ENCODE results near the gene ZNF432. TPM values are rescaled to one million over a fixed set of nuclear protein-coding genes. Genes with fewer than 3 reads are reported as not detected.
"Not testable (repeated sequence)": the region's sequence is repeated elsewhere in the genome, so short reads cannot be mapped to it uniquely, and the experiment has no call there.

The ZNF432 gene
- polyA plus RNA-seq (2011; rRNA removed) (2.6 and 3.8 TPM in 2 replicates), polyA plus RNA-seq (2017; fragmentation: RNase III; extraction: RNeasy Plus Mini Kit Qiagen cat#74134 plus additional on column Dnase treatment) (2.0 to 3.3 TPM (median 2.4 TPM) in 3 replicates), polyA minus RNA-seq (2011; rRNA and poly(A)+ RNA removed) (4.8 and 5.2 TPM in 2 replicates)
- polyA plus RNA-seq (2012; cell fraction: cytosol; rRNA removed): 0.50 and 0.73 TPM in 2 replicates
- 1.5 and 3.2 TPM in 2 replicates for polyA plus RNA-seq (2012; cell fraction: nucleus; rRNA removed)

DNA sequence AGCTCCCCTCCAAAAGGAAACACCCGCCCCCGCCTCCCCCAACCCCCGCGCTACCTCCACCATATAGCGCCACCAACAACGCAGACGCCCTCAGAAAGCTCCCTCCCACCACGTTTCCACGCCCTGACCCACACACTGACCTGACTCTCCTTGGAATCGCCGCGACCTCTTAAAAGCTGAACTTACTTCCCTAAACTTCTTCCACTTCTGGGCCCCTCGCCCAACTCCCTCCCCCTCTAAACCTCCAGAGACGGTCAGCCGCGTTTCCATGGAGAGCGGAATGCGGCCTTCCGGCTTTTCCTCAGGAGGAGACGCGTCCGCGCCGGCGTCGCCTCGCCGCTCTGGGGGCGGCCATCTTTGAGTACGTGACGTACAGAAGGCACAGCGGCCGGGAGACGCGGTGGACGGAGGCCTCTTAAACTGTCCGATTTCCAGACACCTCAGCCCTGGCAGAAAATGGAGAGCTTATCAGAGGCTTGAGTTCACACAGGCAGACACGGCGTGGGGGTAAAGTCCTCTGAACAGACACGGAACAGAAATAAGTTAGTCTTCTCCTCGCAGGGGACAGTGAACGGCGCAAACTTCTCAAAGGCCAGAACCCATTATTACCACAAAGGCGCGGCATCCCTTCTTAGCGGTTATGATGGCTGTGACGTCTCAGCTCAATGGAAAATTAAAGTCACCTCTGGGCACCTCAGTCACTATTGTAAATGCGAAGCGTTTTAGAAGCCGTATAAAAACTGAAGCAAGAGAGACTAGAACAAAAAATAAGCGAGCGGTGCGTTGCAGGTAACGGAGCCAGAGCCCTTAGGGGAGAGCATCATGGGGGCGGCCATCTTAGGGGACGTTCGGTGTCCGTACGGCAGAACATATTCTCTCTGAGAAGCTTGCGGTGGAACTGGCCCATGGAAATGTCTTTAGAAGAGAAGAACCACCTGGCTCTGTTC is at the start of gene ZNF432:
Gene ZNF432, minus strand, starts transcription at position 284 of the 947 bp plus-strand sequence. CDS start 1,970 bp downstream, outside the sequence.
- ATAC-seq (peak; percentile 99 to 100), FAIRE-seq (no peak), DNase-seq (ENCODE audit: low read depth in 1 of 2, low spot score in 1 of 2) (peak; percentile 72 to 96)
- H3K4me1 ChIP-seq: no peaks in the 10 kb centered on the region
- TF ChIP-seq, protein P1, sequence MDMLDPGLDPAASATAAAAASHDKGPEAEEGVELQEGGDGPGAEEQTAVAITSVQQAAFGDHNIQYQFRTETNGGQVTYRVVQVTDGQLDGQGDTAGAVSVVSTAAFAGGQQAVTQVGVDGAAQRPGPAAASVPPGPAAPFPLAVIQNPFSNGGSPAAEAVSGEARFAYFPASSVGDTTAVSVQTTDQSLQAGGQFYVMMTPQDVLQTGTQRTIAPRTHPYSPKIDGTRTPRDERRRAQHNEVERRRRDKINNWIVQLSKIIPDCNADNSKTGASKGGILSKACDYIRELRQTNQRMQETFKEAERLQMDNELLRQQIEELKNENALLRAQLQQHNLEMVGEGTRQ (IDR thresholded peaks at IDR 0.05): peak; percentile 21; the same call in 1 of the 2 replicates
- TF ChIP-seq PHF8 (IDR thresholded peaks at IDR 0.05; ENCODE audit: borderline replicate concordance, low read depth): peak; percentile 48
- TF ChIP-seq POLR2A (IDR thresholded peaks at IDR 0.05; ENCODE audit: low read length): peak; percentile 40; the same call in 1 of the 2 replicates
- no peak for TF ChIP-seq ELK1 (IDR thresholded peaks at IDR 0.05; ENCODE audit: low read depth, low read length)
- TF ChIP-seq, protein P2, sequence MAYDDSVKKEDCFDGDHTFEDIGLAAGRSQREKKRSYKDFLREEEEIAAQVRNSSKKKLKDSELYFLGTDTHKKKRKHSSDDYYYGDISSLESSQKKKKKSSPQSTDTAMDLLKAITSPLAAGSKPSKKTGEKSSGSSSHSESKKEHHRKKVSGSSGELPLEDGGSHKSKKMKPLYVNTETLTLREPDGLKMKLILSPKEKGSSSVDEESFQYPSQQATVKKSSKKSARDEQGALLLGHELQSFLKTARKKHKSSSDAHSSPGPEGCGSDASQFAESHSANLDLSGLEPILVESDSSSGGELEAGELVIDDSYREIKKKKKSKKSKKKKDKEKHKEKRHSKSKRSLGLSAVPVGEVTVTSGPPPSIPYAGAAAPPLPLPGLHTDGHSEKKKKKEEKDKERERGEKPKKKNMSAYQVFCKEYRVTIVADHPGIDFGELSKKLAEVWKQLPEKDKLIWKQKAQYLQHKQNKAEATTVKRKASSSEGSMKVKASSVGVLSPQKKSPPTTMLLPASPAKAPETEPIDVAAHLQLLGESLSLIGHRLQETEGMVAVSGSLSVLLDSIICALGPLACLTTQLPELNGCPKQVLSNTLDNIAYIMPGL (CRISPR knock-in tag; IDR thresholded peaks at IDR 0.05; ENCODE audit: borderline replicate concordance): no peak
- TF ChIP-seq CHD4 (IDR thresholded peaks at IDR 0.05; ENCODE audit: borderline replicate concordance): no peak
- TF ChIP-seq SMC3 (IDR thresholded peaks at IDR 0.05): no peak
- no peak for TF ChIP-seq RAD21 (conservative IDR thresholded peaks at IDR 0.05 in 1 of 2, IDR thresholded peaks at IDR 0.05 in 1 of 2)
- TF ChIP-seq JUN (IDR thresholded peaks at IDR 0.05): peak in 1 of 2 experiments; percentile 53; a peak in 3 of 5 replicates
- no peak for TF ChIP-seq EP300 (IDR thresholded peaks at IDR 0.05)
- no peak for TF ChIP-seq CBX8 (IDR thresholded peaks at IDR 0.05)
- TF ChIP-seq, protein P3, sequence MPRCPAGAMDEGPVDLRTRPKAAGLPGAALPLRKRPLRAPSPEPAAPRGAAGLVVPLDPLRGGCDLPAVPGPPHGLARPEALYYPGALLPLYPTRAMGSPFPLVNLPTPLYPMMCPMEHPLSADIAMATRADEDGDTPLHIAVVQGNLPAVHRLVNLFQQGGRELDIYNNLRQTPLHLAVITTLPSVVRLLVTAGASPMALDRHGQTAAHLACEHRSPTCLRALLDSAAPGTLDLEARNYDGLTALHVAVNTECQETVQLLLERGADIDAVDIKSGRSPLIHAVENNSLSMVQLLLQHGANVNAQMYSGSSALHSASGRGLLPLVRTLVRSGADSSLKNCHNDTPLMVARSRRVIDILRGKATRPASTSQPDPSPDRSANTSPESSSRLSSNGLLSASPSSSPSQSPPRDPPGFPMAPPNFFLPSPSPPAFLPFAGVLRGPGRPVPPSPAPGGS (IDR thresholded peaks at IDR 0.05): no peak
- TF ChIP-seq HDAC2 (IDR thresholded peaks at IDR 0.05): no peak
- TF ChIP-seq KDM1A (IDR thresholded peaks at IDR 0.05; ENCODE audit: low read depth): no peak
- no peak for TF ChIP-seq EHF (CRISPR knock-in tag; IDR thresholded peaks at IDR 0.05)
- TF ChIP-seq, protein P4, sequence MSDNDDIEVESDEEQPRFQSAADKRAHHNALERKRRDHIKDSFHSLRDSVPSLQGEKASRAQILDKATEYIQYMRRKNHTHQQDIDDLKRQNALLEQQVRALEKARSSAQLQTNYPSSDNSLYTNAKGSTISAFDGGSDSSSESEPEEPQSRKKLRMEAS (IDR thresholded peaks at IDR 0.05): peak; percentile 77
- no peak for TF ChIP-seq NFE2L2 (conservative IDR thresholded peaks at IDR 0.05; ENCODE audit: low read length)
- TF ChIP-seq CEBPB (IDR thresholded peaks at IDR 0.05): no peak
- no peak for TF ChIP-seq NR3C1 (IDR thresholded peaks at IDR 0.05)
- CTCF ChIA-PET: interaction anchor here (0.6 to 1.2 kb wide), 3 partner anchors 20 to 1287 kb away, joined by 3 to 4 read pairs (median 3); partner anchors contain the start of gene ZNF614
- peaks cover 85% of the 10 kb centered on the region for H3K9me3 ChIP-seq
- H3K4me2 ChIP-seq: peak within 1 kb of the TSS; percentile 56
- WGBS (ENCODE audit: missing lambda C conversion rate): 3% methylated on average over 58 of the region's 60 CpGs
- H3K4me3 ChIP-seq: peak within 1 kb of the TSS; percentile 48
- POLR2A ChIA-PET: interaction anchor here (0.6 to 1.8 kb wide), 4 partner anchors 21 to 141 kb away, joined by 3 to 11 read pairs (median 4); partner anchors contain the start of genes PPP2R1A and ZNF614
- peak within 1 kb of the TSS; percentile 80 to 88 for H3K27ac ChIP-seq

GRCh38 chr19:52096416-52096815 is 47.8 kb upstream of the ZNF432 start:
- H3K4me2 ChIP-seq; POLR2A ChIA-PET; DNase-seq (ENCODE audit: low read depth in 1 of 2, low spot score in 1 of 2); FAIRE-seq; ATAC-seq; H3K4me1 ChIP-seq; CTCF ChIA-PET; H3K27ac ChIP-seq; H3K4me3 ChIP-seq: not testable (repeated sequence)
- H3K9me3 ChIP-seq: peaks cover 89% of the 10 kb centered on the region
- WGBS (ENCODE audit: missing lambda C conversion rate): 89% methylated on average over 3 of the region's 3 CpGs
